ENCODE results near the gene GNS. TPM values are rescaled to one million over a fixed set of nuclear protein-coding genes. Genes with fewer than 3 reads are reported as not detected.
A peak's percentile ranks its signal among the peaks of the same experiment; 100 is the strongest.

GNS gene
- total RNA-seq, 1 donor from 2014 or later, result 38.2 TPM

DNA sequence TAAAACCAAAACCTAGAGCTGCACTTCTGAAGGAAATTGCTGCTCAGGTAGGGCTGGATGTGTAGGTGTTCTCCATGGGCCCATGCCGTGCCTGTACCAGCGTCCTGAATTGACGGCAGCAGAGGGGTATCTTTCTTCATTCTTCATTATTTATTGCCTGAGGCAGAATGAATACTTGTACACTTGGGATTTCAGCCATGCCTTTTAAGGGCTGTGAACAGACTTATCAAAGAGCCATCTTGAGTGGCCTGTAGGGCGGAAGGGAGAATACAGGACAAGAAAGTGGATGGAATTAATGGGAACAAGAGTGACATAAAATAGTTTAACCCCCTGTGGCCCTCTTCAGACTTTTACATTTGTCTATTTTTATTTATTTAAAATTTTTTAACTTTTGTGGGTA lies 87.5 kb downstream of the GNS start:
- intact Hi-C loops (cut with micrococcal nuclease), result no loop called here
- no peak for DNase-seq (ENCODE audit: low spot score)
- peak overlapping the region; percentile 70 for H3K27ac Mint-ChIP-seq

GRCh38 chr12:64670919-64671639 lies 88.1 kb downstream of the GNS start:
- intact Hi-C loops (cut with micrococcal nuclease), result no loop called here

More for the DNA sequence above, 87.5 kb downstream of the GNS start:
- Mint-ChIP-seq H3K36me3 (ENCODE audit: low read depth) (peaks cover 4% of the 10 kb centered on the region), H3K4me3 (ENCODE audit: low read depth) (peak overlapping the region; percentile 87), H3K27me3 (ENCODE audit: low read depth) (no peaks in the 10 kb centered on the region), H3K4me1 (ENCODE audit: low read depth) (peaks cover 83% of the 10 kb centered on the region), H3K9me3 (no peaks in the 10 kb centered on the region)

DNA sequence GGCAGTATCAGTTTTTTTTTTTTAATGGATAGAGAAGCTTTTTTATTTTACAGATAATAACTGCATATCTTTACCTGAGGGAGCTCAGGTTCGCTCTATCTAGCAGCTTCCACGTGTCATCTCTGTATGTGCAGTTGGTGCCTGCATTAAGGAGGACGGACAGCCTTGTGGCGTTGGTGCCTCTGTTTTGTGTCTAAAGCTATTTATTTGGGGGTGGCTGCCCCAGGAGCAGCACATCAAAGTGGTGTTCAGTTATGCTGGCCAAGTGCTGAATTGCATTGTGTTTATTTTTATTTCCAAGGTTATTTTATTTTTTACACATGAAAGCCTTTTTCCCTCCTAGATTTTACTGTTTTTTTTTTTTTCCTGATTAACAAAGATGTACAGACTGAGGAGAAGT lies 89.2 kb downstream of the GNS start:
- H3K27ac Mint-ChIP-seq, result peak overlapping the region; percentile 97
- peaks cover 4% of the 10 kb centered on the region for H3K36me3 Mint-ChIP-seq (ENCODE audit: low read depth)
- H3K9me3 Mint-ChIP-seq, result no peaks in the 10 kb centered on the region
- no peaks in the 10 kb centered on the region for H3K27me3 Mint-ChIP-seq (ENCODE audit: low read depth)
- peaks cover 89% of the 10 kb centered on the region for H3K4me1 Mint-ChIP-seq (ENCODE audit: low read depth)
- intact Hi-C loops (cut with micrococcal nuclease), result no loop called here
- H3K4me3 Mint-ChIP-seq (ENCODE audit: low read depth), result peak overlapping the region; percentile 87
- DNase-seq (ENCODE audit: low spot score), result no peak

More at GRCh38 chr12:64670919-64671639, 88.1 kb downstream of the GNS start:
- Mint-ChIP-seq H3K9me3 (no peaks in the 10 kb centered on the region), H3K36me3 (ENCODE audit: low read depth) (peaks cover 4% of the 10 kb centered on the region), H3K4me3 (ENCODE audit: low read depth) (peak overlapping the region; percentile 87), H3K27ac (peak overlapping the region; percentile 97), H3K27me3 (ENCODE audit: low read depth) (no peaks in the 10 kb centered on the region), H3K4me1 (ENCODE audit: low read depth) (peaks cover 89% of the 10 kb centered on the region)
- no peak for DNase-seq (ENCODE audit: low spot score)

GRCh38 chr12:64669270-64669842 lies 89.8 kb downstream of the GNS start:
- intact Hi-C loops (cut with micrococcal nuclease), result loop anchor here (1.0 to 5.0 kb wide), 5 partner anchors 9 to 88 kb away; partner anchors contain the start of gene GNS
- Mint-ChIP-seq H3K36me3 (ENCODE audit: low read depth) (peaks cover 4% of the 10 kb centered on the region), H3K4me1 (ENCODE audit: low read depth) (peaks cover 87% of the 10 kb centered on the region), H3K9me3 (no peaks in the 10 kb centered on the region), H3K4me3 (ENCODE audit: low read depth) (peak overlapping the region; percentile 87), H3K27me3 (ENCODE audit: low read depth) (no peaks in the 10 kb centered on the region), H3K27ac (peak overlapping the region; percentile 97)
- peak; percentile 43 for DNase-seq (ENCODE audit: low spot score)

GRCh38 chr12:64667793-64668192 lies 91.4 kb downstream of the GNS start:
- peak overlapping the region; percentile 97 for H3K27ac Mint-ChIP-seq
- no peaks in the 10 kb centered on the region for H3K9me3 Mint-ChIP-seq
- H3K4me3 Mint-ChIP-seq (ENCODE audit: low read depth), result no peak overlapping the region
- H3K4me1 Mint-ChIP-seq (ENCODE audit: low read depth), result peaks cover 72% of the 10 kb centered on the region
- H3K36me3 Mint-ChIP-seq (ENCODE audit: low read depth), result peaks cover 2% of the 10 kb centered on the region
- no peak for DNase-seq (ENCODE audit: low spot score)
- H3K27me3 Mint-ChIP-seq (ENCODE audit: low read depth), result no peaks in the 10 kb centered on the region
- intact Hi-C loops (cut with micrococcal nuclease), result loop anchor here (5.0 kb wide), 2 partner anchors 40 to 90 kb away; partner anchors contain the start of gene GNS

GRCh38 chr12:64666054-64666914 lies 92.9 kb downstream of the GNS start:
- Mint-ChIP-seq H3K36me3 (ENCODE audit: low read depth) (no peaks in the 10 kb centered on the region), H3K4me1 (ENCODE audit: low read depth) (peaks cover 66% of the 10 kb centered on the region)
- intact Hi-C loops (cut with micrococcal nuclease), result loop anchor here (5.0 kb wide), 2 partner anchors 39 to 91 kb away; partner anchors contain the start of gene GNS

DNA sequence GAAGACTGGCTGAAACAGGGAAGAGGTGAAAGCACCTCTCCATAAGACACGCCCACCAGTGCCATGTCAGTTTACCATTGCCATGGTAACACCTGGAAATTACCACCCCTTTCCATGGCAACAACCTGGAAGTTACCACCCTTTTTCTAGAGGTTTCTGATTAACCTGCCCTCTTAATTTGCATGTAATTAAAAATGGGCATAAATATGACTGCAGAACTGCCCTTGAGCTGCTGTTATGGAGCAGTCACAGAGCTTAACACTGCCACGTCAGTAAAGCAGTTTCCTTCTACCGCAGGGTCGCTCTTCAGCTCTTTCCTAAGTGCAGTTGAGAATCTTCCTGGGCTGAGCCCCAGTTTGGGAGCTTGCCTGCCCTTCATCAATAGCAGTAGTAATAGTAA lies 93.7 kb downstream of the GNS start:
- intact Hi-C loops (cut with micrococcal nuclease), result loop anchor here (5.0 kb wide), 2 partner anchors 38 to 92 kb away; partner anchors contain the start of gene GNS
- Mint-ChIP-seq H3K27ac (peak overlapping the region; percentile 65), H3K4me1 (ENCODE audit: low read depth) (peaks cover 64% of the 10 kb centered on the region)

More at GRCh38 chr12:64666054-64666914, 92.9 kb downstream of the GNS start:
- Mint-ChIP-seq H3K27me3 (ENCODE audit: low read depth) (no peaks in the 10 kb centered on the region), H3K4me3 (ENCODE audit: low read depth) (peak overlapping the region; percentile 34), H3K27ac (peak overlapping the region; percentile 65), H3K9me3 (no peaks in the 10 kb centered on the region)
- DNase-seq (ENCODE audit: low spot score), result no peak

More for the DNA sequence above, 93.7 kb downstream of the GNS start:
- Mint-ChIP-seq H3K4me3 (ENCODE audit: low read depth) (peak overlapping the region; percentile 34), H3K9me3 (no peaks in the 10 kb centered on the region), H3K36me3 (ENCODE audit: low read depth) (no peaks in the 10 kb centered on the region), H3K27me3 (ENCODE audit: low read depth) (no peaks in the 10 kb centered on the region)
- no peak for DNase-seq (ENCODE audit: low spot score)

Other genes starting within 250 kb of the GNS start
- gene RASSF3, start 148.9 kb downstream of the GNS start, total RNA-seq, result 35.7 and 35.8 TPM in 2 replicates
- gene TBC1D30, start 65.2 kb upstream of the GNS start, total RNA-seq, result 0.84 and 0.90 TPM in 2 replicates

All from activated T-helper 2 cell treated with anti-CD3 and anti-CD28 coated beads, Interferon-gamma antibody, Interleukin-2, Interleukin-4, amounts not matched to agents 10 μg/mL and 5 μg/mL and 100 μg/mL, durations not matched to agents 14 hours and 24 hours and 36 hours (primary cell).